Gastroesophageal sphincter (tissue), 3 donors: ENCODE measurements around the gene TFEC.

Experiments used
- CTCF ChIP-seq, 4 experiments: fragments of 200-600 bp in 2 of 4; fragments of 450-650 bp in 2 of 4; sonication (generic) in 1 of 4; IDR thresholded peaks; one replicate each; pipeline ENCODE4 v1.5.1; 2017 to 2019; ENCODE audit warnings: antibody characterized with exemption in 4 of 4, mild to moderate bottlenecking in 2 of 4, moderate library complexity in 2 of 4
- POLR2AphosphoS5 ChIP-seq: sonication (generic); formaldehyde crosslinking; IDR thresholded peaks from one replicate; pipeline ENCODE4 v1.6.1; 2017; ENCODE audit warnings: antibody characterized with exemption

GRCh38 chr7:116013675-116014074, 16.9 kb downstream of the TFEC start:
- TF ChIP-seq CTCF (IDR thresholded peaks at IDR 0.05) (no peak), POLR2AphosphoS5 (no peak)
